GM12878 (cell line): Measurements from ENCODE around the gene RERG. TPM values are rescaled to one million over a fixed set of nuclear protein-coding genes. Genes with fewer than 3 reads are reported as not detected.

Experiments
- ATAC-seq: fragments of 200-7000 bp; cut with Tn5 transposase; 3 replicates; pipeline ENCODE4 v1.9.1; 2020; ENCODE audit warnings: mild to moderate bottlenecking, moderate library complexity
- BruUV-seq: library from RNA; stranded (reverse); fragments of 400-500 nt; replicated peaks from 2 replicates; lab custom pipeline; 2021; lab: Mats Ljungman, UMichigan
- CTCF ChIA-PET: fragments of 300-600 bp; sonication (Branson Sonifier 250); formaldehyde crosslinking; extraction: SDS; loops from one replicate; lab custom pipeline; 2021; ENCODE audit warnings: inconsistent platforms; lab: Yijun Ruan, JAX
- POLR2A ChIA-PET: fragments of 350-600 bp; formaldehyde crosslinking; extraction: SDS; loops from one replicate; lab custom pipeline; 2021; ENCODE audit warnings: inconsistent platforms; lab: Charles Lee
- RAD21 ChIA-PET: fragments of 300-600 bp; sonication (Branson Sonifier 250); formaldehyde crosslinking; loops from one replicate; lab custom pipeline; 2023; ENCODE audit warnings: antibody characterized with exemption; ENCODE audit not compliant: unreplicated experiment; lab: Charles Lee
- SMC1A ChIA-PET: fragments of 300-600 bp; sonication (Branson Sonifier 250); formaldehyde crosslinking; loops from one replicate; lab custom pipeline; 2023; ENCODE audit not compliant: unreplicated experiment, uncharacterized antibody; lab: Charles Lee
- DNase-seq: peaks from one replicate; pipeline ENCODE4 v3.0.0-alpha.2; 2011; ENCODE audit warnings: low read depth, low spot score
- FAIRE-seq: peaks from 3 replicates; lab custom pipeline; 2011; peaks lifted over from hg19 to GRCh38; lab: Jason Lieb, UNC
- H2AFZ ChIP-seq: 2 replicates; pipeline ENCODE4 v1.6.0; 2011; ENCODE audit warnings: low read depth, low read length, control low read depth; ENCODE audit not compliant: control insufficient read depth
- H3K27ac ChIP-seq: 2 replicates; pipeline ENCODE4 v1.5.1; 2011; ENCODE audit warnings: control low read depth; ENCODE audit not compliant: control insufficient read depth, insufficient read depth
- H3K27me3 ChIP-seq, 2 experiments: replicated peaks in 1 of 2; 2 replicates each; pipeline versions ENCODE4 v1.6.0 to v1.6.1; 2011; ENCODE audit warnings: low read length in 1 of 2; ENCODE audit not compliant: control insufficient read depth in 2 of 2, insufficient read depth in 2 of 2
- H3K36me3 ChIP-seq, 2 experiments: 2 replicates each; pipeline ENCODE4 v1.5.1; 2011; ENCODE audit warnings: low read length in 1 of 2; ENCODE audit not compliant: control insufficient read depth in 2 of 2, insufficient read depth in 2 of 2
- H3K4me1 ChIP-seq: 2 replicates; pipeline ENCODE4 v1.6.1; 2011; ENCODE audit warnings: mild to moderate bottlenecking, low read length, moderate library complexity, mixed read lengths; ENCODE audit not compliant: control insufficient read depth, insufficient read depth
- H3K4me2 ChIP-seq: 2 replicates; pipeline ENCODE4 v1.6.0; 2011; ENCODE audit warnings: control low read depth; ENCODE audit not compliant: control insufficient read depth, insufficient read depth
- H3K4me3 ChIP-seq: fragments of 200-600 bp; sonication (generic); 2 replicates; pipeline ENCODE4 v1.5.1; 2016
- H3K79me2 ChIP-seq: 2 replicates; pipeline ENCODE4 v1.6.0; 2011; ENCODE audit warnings: low read length; ENCODE audit not compliant: control insufficient read depth, insufficient read depth
- H3K9ac ChIP-seq: 2 replicates; pipeline ENCODE4 v1.8.0; 2011; ENCODE audit warnings: low read length, control low read depth, mixed read lengths; ENCODE audit not compliant: control insufficient read depth, insufficient read depth
- H3K9me3 ChIP-seq: replicated peaks from 3 replicates; pipeline ENCODE4 v1.5.1; 2011; ENCODE audit warnings: mild to moderate bottlenecking, low read length; ENCODE audit not compliant: control insufficient read depth, insufficient read depth
- H4K20me1 ChIP-seq: 2 replicates; pipeline ENCODE4 v1.6.0; 2011; ENCODE audit not compliant: control insufficient read depth, insufficient read depth
- ASH2L ChIP-seq: fragments of 300-600, 200-600 bp; sonication (generic); IDR thresholded peaks from 2 replicates; pipeline ENCODE4 v1.6.1; 2017; ENCODE audit warnings: low read depth, mild to moderate bottlenecking, borderline replicate concordance
- BCL11A ChIP-seq: IDR thresholded peaks from 2 replicates; pipeline ENCODE4 v1.6.1; 2011; ENCODE audit warnings: low read depth, low read length
- BRCA1 ChIP-seq: IDR thresholded peaks from 2 replicates; pipeline ENCODE4 v1.6.1; 2011; ENCODE audit warnings: low read depth, low read length, improper control_type of control experiment
- CBFB ChIP-seq: IDR thresholded peaks from 2 replicates; pipeline ENCODE4 v1.6.1; 2016; ENCODE audit warnings: antibody characterized with exemption, low read depth
- CHD1 ChIP-seq: IDR thresholded peaks from 2 replicates; pipeline ENCODE4 v1.6.1; 2012; ENCODE audit warnings: low read depth, low read length, improper control_type of control experiment
- CHD2 ChIP-seq: IDR thresholded peaks from 2 replicates; pipeline ENCODE4 v1.6.1; 2011; ENCODE audit warnings: low read depth, low read length, improper control_type of control experiment, borderline replicate concordance
- CREB1 ChIP-seq: IDR thresholded peaks from 2 replicates; pipeline ENCODE4 v1.6.1; 2012; ENCODE audit warnings: low read depth, mild to moderate bottlenecking, inconsistent platforms
- EED ChIP-seq: sonication (generic); IDR thresholded peaks from 2 replicates; pipeline ENCODE4 v1.6.1; 2016; ENCODE audit warnings: antibody characterized with exemption, low read depth
- GABPA ChIP-seq: IDR thresholded peaks from 2 replicates; pipeline ENCODE4 v1.6.1; 2014; ENCODE audit warnings: antibody characterized with exemption, low read depth, mild to moderate bottlenecking, inconsistent platforms
- MEF2B ChIP-seq: fragments of 450-650 bp; IDR thresholded peaks from 2 replicates; pipeline ENCODE4 v1.6.1; 2018; ENCODE audit warnings: mild to moderate bottlenecking, moderate library complexity; ENCODE audit not compliant: partially characterized antibody, poor library complexity, severe bottlenecking
- MLLT1 ChIP-seq: fragments of 450-650 bp; IDR thresholded peaks from 2 replicates; pipeline ENCODE4 v1.6.1; 2016; ENCODE audit warnings: mild to moderate bottlenecking
- MYB ChIP-seq: fragments of 150-350 bp; IDR thresholded peaks from 2 replicates; pipeline ENCODE4 v1.6.1; 2014; ENCODE audit warnings: mild to moderate bottlenecking, low read depth, low read length, borderline replicate concordance
- PAX5 ChIP-seq: IDR thresholded peaks from 2 replicates; pipeline ENCODE4 v1.6.1; 2011; ENCODE audit warnings: low read depth, low read length, borderline replicate concordance
- RB1 ChIP-seq: fragments of 450-650 bp; formaldehyde crosslinking; IDR thresholded peaks from 2 replicates; pipeline ENCODE4 v1.6.1; 2017; ENCODE audit warnings: mild to moderate bottlenecking, borderline replicate concordance
- SREBF1 ChIP-seq: IDR thresholded peaks from 2 replicates; pipeline ENCODE4 v1.6.1; 2012; ENCODE audit warnings: mild to moderate bottlenecking, low read length
- ZBTB33 ChIP-seq: fragments of 450-650 bp; IDR thresholded peaks from 2 replicates; pipeline ENCODE4 v1.6.1; 2017; ENCODE audit warnings: mild to moderate bottlenecking
- WGBS: methylation state at CpG from one replicate; pipeline ENCODE4 v1.1.6; 2016; ENCODE audit warnings: low lambda C conversion rate; ENCODE audit not compliant: insufficient replicate concordance, insufficient coverage; ENCODE audit errors: missing lambda C conversion rate; 5-methylcytosine and 5-hydroxymethylcytosine counted together
- in situ Hi-C: fragments of 300-500 bp; cut with MboI; formaldehyde crosslinking; loops from 9 replicates; pipeline ENCODE4 v1.14.3; 2018; ENCODE audit warnings: mixed read lengths
- intact Hi-C: fragments of 100-400 bp; cut with micrococcal nuclease; formaldehyde crosslinking; loops from one replicate; pipeline ENCODE4 v1.14.2; 2022; ENCODE audit not compliant: unreplicated experiment
- polyA plus RNA-seq, 11 experiments: library from polyadenylated mRNA; depleted of rRNA in 4 of 11; unstranded in 6 of 11; stranded (reverse) in 5 of 11; fragments of >200 nt; fragmentation: Nextera tagmentation in 4 of 11; fragmentation: Illumina TruSeq in 1 of 11; extraction: Ambion mirVana in 4 of 11; extraction: Trizol in 1 of 11; gene quantifications; 1 replicate in 1 of 11; 2 replicates in 10 of 11; pipeline versions ENCODE4 v1.2.1 to v1.2.3, GENCODE V29; 2011 to 2016; ENCODE audit warnings: inconsistent platforms in 2 of 11, missing spikeins in 2 of 11, low read depth in 1 of 11
- total RNA-seq, 4 experiments: library from RNA; depleted of rRNA in 3 of 4; stranded (reverse); fragments of >200 nt in 3 of 4; fragmentation: Illumina TruSeq in 1 of 4; extraction: Trizol in 1 of 4; gene quantifications; 2 replicates each; pipeline versions ENCODE4 v1.2.1 to v1.2.3, GENCODE V29; 2013 to 2021
- TF ChIP-seq, protein P1 (sequence below): fragments of 450-650 bp; IDR thresholded peaks from 2 replicates; pipeline ENCODE4 v1.6.1; 2016; ENCODE audit warnings: mild to moderate bottlenecking, moderate library complexity, borderline replicate concordance
- TF ChIP-seq, protein P2 (sequence below): fragments of 450-650 bp; IDR thresholded peaks from 2 replicates; pipeline ENCODE4 v1.6.1; 2016; ENCODE audit warnings: mild to moderate bottlenecking

The RERG gene
- total and polyA plus RNA-seq, 10 of the 15 experiments (the other 5 are each of a cell fraction or from before 2014, with no cell fraction given) = 0.03 to 5.3 (median 0.05) TPM; not detected in 5

DNA sequence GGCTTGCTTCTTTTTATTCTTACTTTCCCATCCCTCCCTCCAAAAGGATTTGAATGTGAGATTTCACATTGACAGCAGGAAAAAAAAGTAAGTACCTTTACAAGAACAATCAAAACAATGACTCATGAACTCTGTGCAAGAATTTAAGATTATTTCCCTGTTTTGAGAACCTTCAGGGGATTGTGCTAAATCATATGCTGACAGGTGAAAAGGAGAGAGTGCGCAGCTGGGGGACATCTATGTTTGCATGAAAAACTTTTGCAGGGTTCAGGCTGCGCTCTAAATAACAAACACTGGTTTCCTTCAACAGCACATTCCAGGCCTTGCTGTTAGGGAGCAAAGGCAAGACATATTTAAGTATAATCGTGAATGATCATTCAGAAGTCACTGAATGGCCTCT lies 27.3 kb downstream of the RERG start:
- no peaks in the 10 kb centered on the region for H3K27me3 ChIP-seq
- FAIRE-seq = no peak
- ChIA-PET RAD21 (no interaction called here), SMC1A (interaction anchor here (1.4 kb wide), 1 partner anchor 11 kb away, joined by 3 read pairs; no protein-coding TSS in a partner anchor), CTCF (no interaction called here), POLR2A (no interaction called here)
- no peak overlapping the region for H3K4me3 ChIP-seq
- no peaks in the 10 kb centered on the region for H4K20me1 ChIP-seq
- no peaks in the 10 kb centered on the region for H3K36me3 ChIP-seq
- H3K27ac ChIP-seq = no peak overlapping the region
- no peak overlapping the region for H3K4me2 ChIP-seq
- H3K4me1 ChIP-seq = no peaks in the 10 kb centered on the region
- no peak for ATAC-seq
- TF ChIP-seq CHD2 (no peak), MYB (no peak), MEF2B (no peak), EED (no peak), SREBF1 (no peak), MLLT1 (no peak), BCL11A (no peak), CBFB (no peak), ZBTB33 (no peak), CHD1 (no peak), CREB1 (no peak), ASH2L (no peak), PAX5 (no peak), RB1 (no peak), BRCA1 (no peak), GABPA (no peak)
- TF ChIP-seq, protein P1, sequence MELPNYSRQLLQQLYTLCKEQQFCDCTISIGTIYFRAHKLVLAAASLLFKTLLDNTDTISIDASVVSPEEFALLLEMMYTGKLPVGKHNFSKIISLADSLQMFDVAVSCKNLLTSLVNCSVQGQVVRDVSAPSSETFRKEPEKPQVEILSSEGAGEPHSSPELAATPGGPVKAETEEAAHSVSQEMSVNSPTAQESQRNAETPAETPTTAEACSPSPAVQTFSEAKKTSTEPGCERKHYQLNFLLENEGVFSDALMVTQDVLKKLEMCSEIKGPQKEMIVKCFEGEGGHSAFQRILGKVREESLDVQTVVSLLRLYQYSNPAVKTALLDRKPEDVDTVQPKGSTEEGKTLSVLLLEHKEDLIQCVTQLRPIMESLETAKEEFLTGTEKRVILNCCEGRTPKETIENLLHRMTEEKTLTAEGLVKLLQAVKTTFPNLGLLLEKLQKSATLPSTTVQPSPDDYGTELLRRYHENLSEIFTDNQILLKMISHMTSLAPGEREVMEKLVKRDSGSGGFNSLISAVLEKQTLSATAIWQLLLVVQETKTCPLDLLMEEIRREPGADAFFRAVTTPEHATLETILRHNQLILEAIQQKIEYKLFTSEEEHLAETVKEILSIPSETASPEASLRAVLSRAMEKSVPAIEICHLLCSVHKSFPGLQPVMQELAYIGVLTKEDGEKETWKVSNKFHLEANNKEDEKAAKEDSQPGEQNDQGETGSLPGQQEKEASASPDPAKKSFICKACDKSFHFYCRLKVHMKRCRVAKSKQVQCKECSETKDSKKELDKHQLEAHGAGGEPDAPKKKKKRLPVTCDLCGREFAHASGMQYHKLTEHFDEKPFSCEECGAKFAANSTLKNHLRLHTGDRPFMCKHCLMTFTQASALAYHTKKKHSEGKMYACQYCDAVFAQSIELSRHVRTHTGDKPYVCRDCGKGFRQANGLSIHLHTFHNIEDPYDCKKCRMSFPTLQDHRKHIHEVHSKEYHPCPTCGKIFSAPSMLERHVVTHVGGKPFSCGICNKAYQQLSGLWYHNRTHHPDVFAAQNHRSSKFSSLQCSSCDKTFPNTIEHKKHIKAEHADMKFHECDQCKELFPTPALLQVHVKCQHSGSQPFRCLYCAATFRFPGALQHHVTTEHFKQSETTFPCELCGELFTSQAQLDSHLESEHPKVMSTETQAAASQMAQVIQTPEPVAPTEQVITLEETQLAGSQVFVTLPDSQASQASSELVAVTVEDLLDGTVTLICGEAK = no peak
- TF ChIP-seq, protein P2, sequence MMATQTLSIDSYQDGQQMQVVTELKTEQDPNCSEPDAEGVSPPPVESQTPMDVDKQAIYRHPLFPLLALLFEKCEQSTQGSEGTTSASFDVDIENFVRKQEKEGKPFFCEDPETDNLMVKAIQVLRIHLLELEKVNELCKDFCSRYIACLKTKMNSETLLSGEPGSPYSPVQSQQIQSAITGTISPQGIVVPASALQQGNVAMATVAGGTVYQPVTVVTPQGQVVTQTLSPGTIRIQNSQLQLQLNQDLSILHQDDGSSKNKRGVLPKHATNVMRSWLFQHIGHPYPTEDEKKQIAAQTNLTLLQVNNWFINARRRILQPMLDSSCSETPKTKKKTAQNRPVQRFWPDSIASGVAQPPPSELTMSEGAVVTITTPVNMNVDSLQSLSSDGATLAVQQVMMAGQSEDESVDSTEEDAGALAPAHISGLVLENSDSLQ = no peak
- H3K79me2 ChIP-seq = no peaks in the 10 kb centered on the region
- no peak overlapping the region for H2AFZ ChIP-seq
- DNase-seq = no peak
- no peak overlapping the region for H3K9ac ChIP-seq
- intact Hi-C loops = no loop called here
- WGBS = 36% methylated on average over 3 of the region's 3 CpGs
- BruUV-seq = no TSS peak
- H3K9me3 ChIP-seq = no peaks in the 10 kb centered on the region
- in situ Hi-C loops = no loop called here
